Heart right ventricle (tissue), 16 donors: ENCODE data around the gene RPGRIP1L. TPM values are rescaled to one million over a fixed set of nuclear protein-coding genes. Genes with fewer than 3 reads are reported as not detected.

Experiments used
- ATAC-seq, 8 donors: fragments of 200-7000 bp; cut with Tn5 transposase; one replicate each; pipeline ENCODE4 v1.9.1; 2020; ENCODE audit warnings: mild to moderate bottlenecking in 8 of 8, moderate library complexity in 8 of 8, moderate number of reproducible peaks in 1 of 8
- DNase-seq, 2 donors: peaks; one replicate each; pipeline ENCODE4 v3.0.0-alpha.2; 2020
- H3K27ac ChIP-seq, 10 donors: fragments of 200-600 bp; sonication (generic) in 2 of 10; one replicate each; pipeline versions ENCODE4 v1.5.0 to v1.8.0; 2020 to 2022; ENCODE audit warnings: mild to moderate bottlenecking in 3 of 10
- H3K27me3 ChIP-seq, 7 donors: fragments of 200-600 bp; one replicate each; pipeline ENCODE4 v1.8.0; 2021 to 2022; ENCODE audit warnings: mild to moderate bottlenecking in 2 of 7
- H3K36me3 ChIP-seq, 9 donors: fragments of 200-600 bp; sonication (generic) in 1 of 9; one replicate each; pipeline versions ENCODE4 v1.5.0 to v1.8.0; 2020 to 2022; ENCODE audit warnings: mild to moderate bottlenecking in 2 of 9
- H3K4me1 ChIP-seq, 9 donors: fragments of 200-600 bp; sonication (generic) in 1 of 9; one replicate each; pipeline versions ENCODE4 v1.5.0 to v1.8.0; 2020 to 2022; ENCODE audit warnings: mild to moderate bottlenecking in 4 of 9
- H3K4me3 ChIP-seq, 10 donors: fragments of 200-600 bp; sonication (generic) in 2 of 10; one replicate each; pipeline versions ENCODE4 v1.5.0 to v1.8.0; 2020 to 2022; ENCODE audit warnings: mild to moderate bottlenecking in 7 of 10, moderate library complexity in 2 of 10
- H3K9me3 ChIP-seq, 11 donors: fragments of 200-600 bp in 10 of 11; sonication (generic) in 2 of 11; one replicate each; pipeline versions ENCODE4 v1.5.0 to v1.8.0; 2013 to 2022; ENCODE audit warnings: mild to moderate bottlenecking in 2 of 11, control low read depth in 1 of 11, moderate library complexity in 1 of 11
- WGBS, 2 donors: extraction: QIAGEN DNeasy Blood & Tissue Kit; methylation state at CpG; one replicate each; pipeline ENCODE4 v1.1.7; 2013; ENCODE audit warnings: inconsistent platforms in 1 of 2; 5-methylcytosine and 5-hydroxymethylcytosine counted together
- intact Hi-C, 10 donors: fragments of 100-400 bp; cut with DNase I; formaldehyde crosslinking; loops; one replicate each; pipeline versions ENCODE4 v1.11.1 to v1.14.2; 2022
- polyA plus RNA-seq, 2 donors: library from polyadenylated mRNA; stranded (reverse); fragments of 200-250 nt; gene quantifications; one replicate each; pipeline ENCODE4 v1.2.3, GENCODE V29; 2013
- total RNA-seq, 10 donors: library from RNA; stranded (reverse); fragmentation: NEBNext Ultra II Directional in 3 of 10; extraction: Animal tissue kit (Norgen Biotek cat#: 25700) in 3 of 10; gene quantifications; one replicate each; pipeline versions ENCODE4 v1.2.1 to v1.2.4, GENCODE V29; 2021 to 2023
- TF ChIP-seq, protein P1 (sequence below), 9 donors: fragments of 200-600 bp; sonication (generic) in 2 of 9; IDR thresholded peaks; one replicate each; pipeline versions ENCODE4 v1.5.0 to v1.8.0; 2021 to 2022; ENCODE audit warnings: antibody characterized with exemption in 9 of 9, mild to moderate bottlenecking in 5 of 9, moderate library complexity in 1 of 9
- donor health status: Arrhythmogenic right ventricular cardiomyopathy.
- donor health status: ischemic (EF 13 %, LVEDD 7.1; RV severe dilation, severe dysfunction).
- donor health status: healthy with polysubstance abuse.
- donor health status: DM: no; HTN: yes; CAD: no.
- donor health status: DM: no; HTN: no; CAD: no.
- donor health status: ischemic (EF 25% LVEDD 6.9; RV normal size, moderate dysfunction).
- donor health status: ischemic (EF 25% LVEDD 5.7; RV mildly dilated, moderate dysfunction).
- donor health status: healthy.
- donor health status: DM: yes; HTN: yes; CAD: no.
- donor health status: Ischemic cardiomyopathy.
- donor health status: ischemic (EF 35%, LVEDD 5.7; RV mildly dilated, moderate dysfunction).
- donor health status: nonischemic (EF 11% LVEDD 7.7; RV severe dilation, severe dysfunction).
- donor health status: DM: yes; HTN: yes; CAD: no.
- donor health status: PGD.
- donor health status: ischemic (EF 29% LVEDD 5.4; RV normal size, mild dysfunction).
- donor health status: nonischemic (EF 23%, LVEDD 6.1; RV moderate dilation, normal function).

The RPGRIP1L gene
- total and polyA plus RNA-seq, 12 donors, result 0.96 to 3.7 (median 2.4) TPM

- no peaks in the 10 kb centered on the region for H3K4me1 ChIP-seq
- intact Hi-C loops, result no loop called here
- H3K27ac ChIP-seq, result no peak overlapping the region
- peaks cover 0 to 22% (median 7%) of the 10 kb centered on the region in 11 donors for H3K9me3 ChIP-seq
- DNase-seq (no peak), ATAC-seq (no peak)
- peaks cover 0 to 12% (median 0%) of the 10 kb centered on the region in 9 donors for H3K36me3 ChIP-seq
- no peak overlapping the region for H3K4me3 ChIP-seq
- TF ChIP-seq, protein P1, sequence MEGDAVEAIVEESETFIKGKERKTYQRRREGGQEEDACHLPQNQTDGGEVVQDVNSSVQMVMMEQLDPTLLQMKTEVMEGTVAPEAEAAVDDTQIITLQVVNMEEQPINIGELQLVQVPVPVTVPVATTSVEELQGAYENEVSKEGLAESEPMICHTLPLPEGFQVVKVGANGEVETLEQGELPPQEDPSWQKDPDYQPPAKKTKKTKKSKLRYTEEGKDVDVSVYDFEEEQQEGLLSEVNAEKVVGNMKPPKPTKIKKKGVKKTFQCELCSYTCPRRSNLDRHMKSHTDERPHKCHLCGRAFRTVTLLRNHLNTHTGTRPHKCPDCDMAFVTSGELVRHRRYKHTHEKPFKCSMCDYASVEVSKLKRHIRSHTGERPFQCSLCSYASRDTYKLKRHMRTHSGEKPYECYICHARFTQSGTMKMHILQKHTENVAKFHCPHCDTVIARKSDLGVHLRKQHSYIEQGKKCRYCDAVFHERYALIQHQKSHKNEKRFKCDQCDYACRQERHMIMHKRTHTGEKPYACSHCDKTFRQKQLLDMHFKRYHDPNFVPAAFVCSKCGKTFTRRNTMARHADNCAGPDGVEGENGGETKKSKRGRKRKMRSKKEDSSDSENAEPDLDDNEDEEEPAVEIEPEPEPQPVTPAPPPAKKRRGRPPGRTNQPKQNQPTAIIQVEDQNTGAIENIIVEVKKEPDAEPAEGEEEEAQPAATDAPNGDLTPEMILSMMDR (IDR thresholded peaks at IDR 0.05), result no peak
- WGBS, 2 donors, result 92 to 95% methylated on average over 3 of the region's 3 CpGs
- H3K27me3 ChIP-seq, result no peaks in the 10 kb centered on the region
These were observed 57.2 kb downstream of the RPGRIP1L start for GRCh38 chr16:53646506-53646905.

GRCh38 chr16:53643474-53643873, 60.2 kb downstream of the RPGRIP1L start:
- no peak for ATAC-seq
- 83 to 86% methylated on average over 1 of the region's 1 CpG for WGBS, 2 donors

DNA sequence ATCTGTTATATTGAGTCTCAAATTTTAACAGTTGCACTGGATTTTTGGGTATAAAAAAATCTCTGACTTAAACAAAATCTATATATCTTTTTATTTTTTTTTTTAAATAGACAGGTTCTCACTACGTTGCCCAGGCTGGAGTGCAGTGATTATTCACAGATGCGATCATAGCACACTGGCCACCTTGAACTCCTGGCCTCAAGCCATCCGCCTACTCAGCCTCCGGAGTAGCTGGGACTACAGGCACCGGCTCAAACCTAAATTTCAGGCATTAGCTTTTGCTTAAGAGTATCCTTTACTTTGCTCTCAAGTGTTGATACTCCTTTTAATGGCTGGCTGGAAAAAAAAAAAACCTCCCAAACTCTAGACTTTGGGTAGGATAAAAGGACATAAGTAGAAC, 61.6 kb downstream of the RPGRIP1L start:
- H3K27me3 ChIP-seq, result no peaks in the 10 kb centered on the region
- WGBS, 2 donors, result 82 to 88% methylated on average over 5 of the region's 5 CpGs
- TF ChIP-seq, protein P1 (IDR thresholded peaks at IDR 0.05), result no peak
- no peak for DNase-seq
- H3K9me3 ChIP-seq, result peaks cover 0 to 22% (median 7%) of the 10 kb centered on the region in 11 donors
- no peak overlapping the region for H3K4me3 ChIP-seq
- H3K27ac ChIP-seq, result no peak overlapping the region
- intact Hi-C loops, result no loop called here
- no peaks in the 10 kb centered on the region for H3K4me1 ChIP-seq
- H3K36me3 ChIP-seq, result peaks cover 0 to 19% (median 0%) of the 10 kb centered on the region in 9 donors
- ATAC-seq, result no peak

More at GRCh38 chr16:53643474-53643873, 60.2 kb downstream of the RPGRIP1L start:
- Histone ChIP-seq H3K4me3 (no peak overlapping the region), H3K27me3 (no peaks in the 10 kb centered on the region), H3K4me1 (no peaks in the 10 kb centered on the region), H3K36me3 (peaks cover 0 to 19% (median 0%) of the 10 kb centered on the region in 9 donors), H3K9me3 (peaks cover 0 to 22% (median 7%) of the 10 kb centered on the region in 11 donors), H3K27ac (no peak overlapping the region)
- intact Hi-C loops, result no loop called here
- TF ChIP-seq, protein P1 (IDR thresholded peaks at IDR 0.05), result no peak
- no peak for DNase-seq

- Histone ChIP-seq H3K4me1 (no peaks in the 10 kb centered on the region), H3K4me3 (no peak overlapping the region), H3K27me3 (no peaks in the 10 kb centered on the region), H3K36me3 (peaks cover 0 to 23% (median 0%) of the 10 kb centered on the region in 9 donors), H3K27ac (no peak overlapping the region), H3K9me3 (no peaks in the 10 kb centered on the region)
- DNase-seq, result no peak
- intact Hi-C loops, result no loop called here
- TF ChIP-seq, protein P1 (IDR thresholded peaks at IDR 0.05), result no peak
- 76 to 79% methylated on average over 2 of the region's 2 CpGs for WGBS, 2 donors
- no peak for ATAC-seq
These were observed 66.7 kb downstream of the RPGRIP1L start for GRCh38 chr16:53636978-53637377.
